ENCODE data around the gene PCK1. TPM values are rescaled to one million over a fixed set of nuclear protein-coding genes. Genes with fewer than 3 reads are reported as not detected.

PCK1 gene
- total and polyA plus RNA-seq, 2 donors (not counting 1 experiment from before 2014, with no cell fraction given): under 0.01 TPM; not detected in 1

GRCh38 chr20:57591289-57592229, 30.6 kb downstream of the PCK1 start:
- Histone ChIP-seq H2AFZ (ENCODE audit: low read length) (no peak overlapping the region), H3K9me3 (ENCODE audit: control insufficient read depth, insufficient read depth, low read depth, low read length) (no peaks in the 10 kb centered on the region), H3K36me3 (ENCODE audit: control insufficient read depth, insufficient read depth, low read length) (no peaks in the 10 kb centered on the region), H3K27ac (ENCODE audit: insufficient read depth, low read length) (no peak overlapping the region), H3K9ac (ENCODE audit: insufficient read depth, low read length) (no peak overlapping the region), H3K4me1 (ENCODE audit: control insufficient read depth, extremely low read depth, insufficient read depth, low read length) (no peaks in the 10 kb centered on the region), H3K4me3 (replicated peaks in 1 of 4; ENCODE audit: control extremely low read depth in 1 of 4, insufficient read depth in 1 of 4, low read depth in 3 of 4, low read length in 4 of 4) (no peak overlapping the region), H4K20me1 (ENCODE audit: control insufficient read depth, extremely low read depth, insufficient read depth, low read length) (no peaks in the 10 kb centered on the region), H3K79me2 (ENCODE audit: control insufficient read depth, insufficient read depth, low read length) (no peaks in the 10 kb centered on the region), H3K4me2 (ENCODE audit: extremely low read depth, insufficient read depth, low read length) (no peak overlapping the region), H3K27me3 (ENCODE audit: control insufficient read depth, insufficient read depth, low read length) (no peaks in the 10 kb centered on the region)
- DNase-seq (ENCODE audit: low read depth in 2 of 2): no peak
- TF ChIP-seq EZH2 (IDR thresholded peaks at IDR 0.05; ENCODE audit: low read length, missing control alignments): no peak
- no peak for TF ChIP-seq CTCF (conservative IDR thresholded peaks at IDR 0.05 in 1 of 2, IDR thresholded peaks at IDR 0.05 in 1 of 2; ENCODE audit: low read depth in 1 of 2, low read length in 2 of 2)

- Histone ChIP-seq H3K79me2 (ENCODE audit: control insufficient read depth, insufficient read depth, low read length) (no peaks in the 10 kb centered on the region), H3K4me3 (replicated peaks in 1 of 4; ENCODE audit: control extremely low read depth in 1 of 4, insufficient read depth in 1 of 4, low read depth in 3 of 4, low read length in 4 of 4) (no peak overlapping the region), H3K27me3 (ENCODE audit: control insufficient read depth, insufficient read depth, low read length) (no peaks in the 10 kb centered on the region), H3K9ac (ENCODE audit: insufficient read depth, low read length) (no peak overlapping the region), H2AFZ (ENCODE audit: low read length) (no peak overlapping the region), H3K4me1 (ENCODE audit: control insufficient read depth, extremely low read depth, insufficient read depth, low read length) (no peaks in the 10 kb centered on the region), H3K27ac (ENCODE audit: insufficient read depth, low read length) (no peak overlapping the region), H3K36me3 (ENCODE audit: control insufficient read depth, insufficient read depth, low read length) (no peaks in the 10 kb centered on the region), H3K9me3 (ENCODE audit: control insufficient read depth, insufficient read depth, low read depth, low read length) (no peaks in the 10 kb centered on the region), H4K20me1 (ENCODE audit: control insufficient read depth, extremely low read depth, insufficient read depth, low read length) (no peaks in the 10 kb centered on the region), H3K4me2 (ENCODE audit: extremely low read depth, insufficient read depth, low read length) (no peak overlapping the region)
- no peak for DNase-seq (ENCODE audit: low read depth in 2 of 2)
- no peak for TF ChIP-seq EZH2 (IDR thresholded peaks at IDR 0.05; ENCODE audit: low read length, missing control alignments)
- TF ChIP-seq CTCF (conservative IDR thresholded peaks at IDR 0.05 in 1 of 2, IDR thresholded peaks at IDR 0.05 in 1 of 2; ENCODE audit: low read depth in 1 of 2, low read length in 2 of 2): no peak
Measured at GRCh38 chr20:57592263-57593092, 31.6 kb downstream of the PCK1 start.

All from fibroblast of lung (primary cell).